Trophoblast cell (in vitro differentiated cells and primary cell): Measurements from ENCODE around the gene DNMT3L.

ENCODE experiments used
- DNase-seq, 2 donors: peaks; one replicate each; pipeline ENCODE4 v3.0.0-alpha.2; 2016
- H2AFZ ChIP-seq: 2 replicates; pipeline ENCODE4 v1.6.1; 2013; ENCODE audit warnings: low read length, moderate library complexity, mild to moderate bottlenecking; ENCODE audit not compliant: insufficient read depth, poor library complexity
- H2AK5ac ChIP-seq: 2 replicates; pipeline ENCODE4 v1.6.1; 2013; ENCODE audit warnings: mild to moderate bottlenecking, low read length
- H2BK120ac ChIP-seq: 2 replicates; pipeline ENCODE4 v1.6.1; 2013; ENCODE audit warnings: low read length, mild to moderate bottlenecking, moderate library complexity; ENCODE audit not compliant: insufficient read depth, poor library complexity
- H2BK12ac ChIP-seq: 2 replicates; pipeline ENCODE4 v1.6.1; 2013; ENCODE audit warnings: mild to moderate bottlenecking, low read length, moderate library complexity
- H2BK5ac ChIP-seq: 2 replicates; pipeline ENCODE4 v1.6.1; 2013; ENCODE audit warnings: low read length, low read depth, moderate library complexity, mild to moderate bottlenecking; ENCODE audit not compliant: poor library complexity
- H3K14ac ChIP-seq: 2 replicates; pipeline ENCODE4 v1.6.1; 2013; ENCODE audit warnings: mild to moderate bottlenecking, low read length
- H3K18ac ChIP-seq: 2 replicates; pipeline ENCODE4 v1.6.1; 2013; ENCODE audit warnings: mild to moderate bottlenecking, low read length
- H3K23ac ChIP-seq: 2 replicates; pipeline ENCODE4 v1.6.1; 2013; ENCODE audit warnings: low read length
- H3K27ac ChIP-seq: 2 replicates; pipeline ENCODE4 v1.5.1; 2013; ENCODE audit warnings: low read depth, mild to moderate bottlenecking, inconsistent platforms, low read length, moderate library complexity
- H3K27me3 ChIP-seq: 2 replicates; pipeline ENCODE4 v1.6.1; 2013; ENCODE audit warnings: inconsistent platforms, mild to moderate bottlenecking, low read length, moderate library complexity; ENCODE audit not compliant: insufficient read depth
- H3K36me3 ChIP-seq, 2 experiments: 1 replicate in 1 of 2; 2 replicates in 1 of 2; pipeline ENCODE4 v1.6.1; 2013; ENCODE audit warnings: low read length in 2 of 2, mild to moderate bottlenecking in 2 of 2, moderate library complexity in 1 of 2; ENCODE audit not compliant: insufficient read depth in 2 of 2, control insufficient read depth in 1 of 2
- H3K4ac ChIP-seq: 2 replicates; pipeline ENCODE4 v1.6.1; 2013; ENCODE audit warnings: low read depth, mild to moderate bottlenecking, low read length, moderate library complexity
- H3K4me1 ChIP-seq, 2 experiments: 1 replicate in 1 of 2; 2 replicates in 1 of 2; pipeline ENCODE4 v1.6.1; 2013; ENCODE audit warnings: low read length in 2 of 2, mild to moderate bottlenecking in 2 of 2, moderate library complexity in 1 of 2; ENCODE audit not compliant: insufficient read depth in 2 of 2, control insufficient read depth in 1 of 2
- H3K4me2 ChIP-seq: 2 replicates; pipeline ENCODE4 v1.6.1; 2013; ENCODE audit warnings: inconsistent platforms, mild to moderate bottlenecking, low read length, moderate library complexity
- H3K4me3 ChIP-seq: 2 replicates; pipeline ENCODE4 v1.5.1; 2013; ENCODE audit warnings: mild to moderate bottlenecking, low read depth, low read length, inconsistent platforms
- H3K79me1 ChIP-seq: one replicate; pipeline ENCODE4 v1.6.1; 2013; ENCODE audit warnings: low read length
- H3K79me2 ChIP-seq: 2 replicates; pipeline ENCODE4 v1.6.1; 2013; ENCODE audit warnings: low read length, mild to moderate bottlenecking; ENCODE audit not compliant: control insufficient read depth, insufficient read depth, poor library complexity
- H3K9ac ChIP-seq: 2 replicates; pipeline ENCODE4 v1.6.1; 2013; ENCODE audit warnings: mild to moderate bottlenecking, low read length
- H3K9me3 ChIP-seq: 2 replicates; pipeline ENCODE4 v1.6.1; 2013; ENCODE audit warnings: low read depth, mild to moderate bottlenecking, control low read depth, inconsistent platforms, low read length; ENCODE audit not compliant: insufficient read depth
- H4K12ac ChIP-seq: 2 replicates; pipeline ENCODE4 v1.6.1; 2013; ENCODE audit warnings: low read depth, mild to moderate bottlenecking, low read length, moderate library complexity
- H4K8ac ChIP-seq: 2 replicates; pipeline ENCODE4 v1.6.1; 2013; ENCODE audit warnings: low read depth, mild to moderate bottlenecking, low read length, moderate library complexity
- H4K91ac ChIP-seq: one replicate; pipeline ENCODE4 v1.6.1; 2013; ENCODE audit warnings: low read depth, mild to moderate bottlenecking, low read length, moderate library complexity
- WGBS: extraction: QIAGEN DNeasy Blood & Tissue Kit; methylation state at CpG from one replicate; pipeline ENCODE4 v1.1.7; 2013; ENCODE audit warnings: missing lambda C conversion rate; ENCODE audit not compliant: insufficient read length, insufficient coverage; ENCODE audit errors: extremely low coverage; 5-methylcytosine and 5-hydroxymethylcytosine counted together

DNMT3L gene

DNA sequence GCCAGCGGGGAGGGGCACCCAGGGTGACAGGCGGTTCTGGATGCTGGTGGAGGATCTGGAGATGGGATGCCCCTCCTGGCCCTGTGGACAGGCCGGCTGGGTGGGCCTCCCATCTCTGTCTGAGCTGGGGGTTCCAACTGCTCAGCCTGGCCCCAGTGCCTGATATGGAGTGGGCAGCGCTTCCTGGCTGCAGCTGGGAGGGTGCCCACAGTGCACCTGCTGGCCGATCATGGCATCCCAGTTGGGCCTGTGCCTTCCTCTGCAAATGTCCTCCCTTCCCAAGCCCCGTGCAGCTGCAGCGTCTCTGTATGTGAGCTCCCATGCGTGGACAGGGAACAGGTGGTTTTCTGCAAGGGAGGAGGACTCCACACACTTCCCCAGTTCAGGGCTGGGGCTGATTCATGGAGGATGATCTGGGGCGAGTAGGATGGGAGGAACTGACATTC lies 40.3 kb upstream of the DNMT3L start:
- Histone ChIP-seq H2BK5ac (no peak overlapping the region), H3K4me2 (no peak overlapping the region), H3K4me3 (no peak overlapping the region), H3K36me3 (peaks cover 3 to 6% of the 10 kb centered on the region in 2 experiments), H4K12ac (no peak overlapping the region), H3K79me2 (peaks cover 12% of the 10 kb centered on the region), H3K27me3 (no peaks in the 10 kb centered on the region), H3K27ac (no peak overlapping the region), H3K23ac (no peak overlapping the region), H3K18ac (no peak overlapping the region), H4K91ac (no peak overlapping the region), H4K8ac (no peak overlapping the region), H3K4me1 (peaks cover 9% of the 10 kb centered on the region in 2 experiments), H3K14ac (no peak overlapping the region), H2AFZ (no peak overlapping the region), H2AK5ac (no peak overlapping the region), H3K79me1 (peaks cover 14% of the 10 kb centered on the region), H3K9ac (no peak overlapping the region), H2BK12ac (no peak overlapping the region), H2BK120ac (no peak overlapping the region), H3K9me3 (no peaks in the 10 kb centered on the region), H3K4ac (no peak overlapping the region)
- no CpG with 5 or more reads among the region's 9 CpGs for WGBS
- no peak for DNase-seq

DNA sequence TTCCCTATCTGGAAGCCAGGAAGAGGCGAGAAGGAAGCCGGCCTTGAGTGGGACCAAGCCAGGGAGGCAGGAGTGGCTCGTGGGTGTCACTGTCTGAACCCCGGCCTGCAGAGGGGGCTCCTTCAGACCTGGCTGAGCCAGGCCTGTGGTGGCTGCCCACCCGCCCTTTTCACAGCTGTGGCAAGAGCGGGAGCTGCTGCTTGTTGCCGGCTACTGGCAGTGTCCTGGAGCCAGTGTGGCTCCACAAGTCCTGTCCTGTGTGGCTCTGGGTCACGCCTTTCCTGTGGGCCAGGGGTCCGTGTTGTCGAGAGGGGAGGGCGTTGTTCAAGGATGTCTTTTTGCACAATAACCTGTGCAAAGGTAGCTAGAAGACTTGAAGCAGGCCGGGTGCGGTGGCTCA lies 39.4 kb upstream of the DNMT3L start:
- WGBS, result no CpG with 5 or more reads among the region's 13 CpGs
- peak overlapping the region; percentile 55 for H3K14ac ChIP-seq
- no peaks in the 10 kb centered on the region for H3K27me3 ChIP-seq
- H3K4me1 ChIP-seq, result peaks cover 9% of the 10 kb centered on the region in 2 experiments
- no peaks in the 10 kb centered on the region for H3K9me3 ChIP-seq
- H3K18ac ChIP-seq, result peak overlapping the region; percentile 80
- no peak overlapping the region for H2AFZ ChIP-seq
- H2BK120ac ChIP-seq, result no peak overlapping the region
- no peak overlapping the region for H3K4me3 ChIP-seq
- no peak for DNase-seq
- peak overlapping the region; percentile 92 for H2AK5ac ChIP-seq
- H4K8ac ChIP-seq, result no peak overlapping the region
- no peak overlapping the region for H3K9ac ChIP-seq
- no peaks in the 10 kb centered on the region for H3K36me3 ChIP-seq
- peaks cover 14% of the 10 kb centered on the region for H3K79me1 ChIP-seq
- H3K23ac ChIP-seq, result no peak overlapping the region
- no peak overlapping the region for H4K91ac ChIP-seq
- no peak overlapping the region for H2BK12ac ChIP-seq
- H3K4me2 ChIP-seq, result peak overlapping the region; percentile 92
- peaks cover 12% of the 10 kb centered on the region for H3K79me2 ChIP-seq
- no peak overlapping the region for H2BK5ac ChIP-seq
- peak overlapping the region; percentile 88 for H3K4ac ChIP-seq
- H4K12ac ChIP-seq, result peak overlapping the region; percentile 20
- H3K27ac ChIP-seq, result no peak overlapping the region

DNA sequence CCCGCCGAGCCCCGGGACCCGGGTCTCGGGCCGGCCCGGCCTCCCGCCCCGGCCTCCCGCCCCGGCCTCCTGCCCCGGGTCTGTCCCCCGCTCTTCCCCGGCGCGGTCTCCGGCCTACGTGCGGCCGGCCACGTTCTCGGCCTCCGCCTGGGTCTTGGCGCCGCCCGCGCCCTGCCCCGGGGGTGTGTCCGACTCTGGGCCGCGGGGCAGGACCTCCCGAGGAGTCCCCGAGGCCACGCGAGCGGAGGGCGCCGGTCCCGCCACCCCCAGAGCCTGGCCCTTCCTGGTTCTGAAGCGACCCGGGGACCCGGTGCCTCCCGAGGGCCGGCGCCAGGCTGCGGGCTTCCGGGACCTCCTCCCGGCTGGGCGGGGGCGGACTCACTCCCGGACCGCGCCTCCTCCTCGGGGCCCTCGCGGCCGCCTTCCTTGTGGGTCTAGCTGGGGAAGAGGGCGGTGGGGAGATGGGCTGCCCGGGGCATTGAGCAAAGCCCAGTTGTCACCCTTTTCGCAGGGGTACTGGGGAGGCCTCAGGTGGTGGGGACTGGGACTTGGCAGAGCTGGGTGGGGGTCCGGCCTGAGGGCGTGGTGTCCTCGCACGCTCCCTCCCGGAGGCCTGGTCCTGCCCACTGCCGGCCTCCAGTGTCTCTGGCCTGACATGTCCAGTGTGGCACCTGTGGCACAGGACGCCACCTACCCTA lies 38.7 kb upstream of the DNMT3L start:
- peak overlapping the region; percentile 79 for H4K12ac ChIP-seq
- whole genome bisulfite sequencing, result no CpG with 5 or more reads among the region's 67 CpGs
- peak overlapping the region; percentile 80 for H3K18ac ChIP-seq
- peaks cover 14% of the 10 kb centered on the region for H3K79me1 ChIP-seq
- H4K91ac ChIP-seq, result peak overlapping the region; percentile 89
- peak overlapping the region; percentile 64 for H3K27ac ChIP-seq
- peak overlapping the region; percentile 88 for H3K4ac ChIP-seq
- no peaks in the 10 kb centered on the region for H3K36me3 ChIP-seq
- H3K27me3 ChIP-seq, result no peaks in the 10 kb centered on the region
- H3K9ac ChIP-seq, result peak overlapping the region; percentile 73
- no peak overlapping the region for H2BK12ac ChIP-seq
- peak overlapping the region; percentile 92 for H2AK5ac ChIP-seq
- peaks cover 12% of the 10 kb centered on the region for H3K79me2 ChIP-seq
- no peaks in the 10 kb centered on the region for H3K9me3 ChIP-seq
- no peak overlapping the region for H3K23ac ChIP-seq
- H3K4me1 ChIP-seq, result peaks cover 9% of the 10 kb centered on the region in 2 experiments
- H2BK5ac ChIP-seq, result peak overlapping the region; percentile 55
- H3K4me3 ChIP-seq, result peak overlapping the region; percentile 87
- peak overlapping the region; percentile 50 for H2BK120ac ChIP-seq
- DNase-seq, result peak; percentile 62 to 77
- H4K8ac ChIP-seq, result peak overlapping the region; percentile 73
- H2AFZ ChIP-seq, result peak overlapping the region; percentile 77
- H3K4me2 ChIP-seq, result peak overlapping the region; percentile 92
- H3K14ac ChIP-seq, result peak overlapping the region; percentile 83

DNA sequence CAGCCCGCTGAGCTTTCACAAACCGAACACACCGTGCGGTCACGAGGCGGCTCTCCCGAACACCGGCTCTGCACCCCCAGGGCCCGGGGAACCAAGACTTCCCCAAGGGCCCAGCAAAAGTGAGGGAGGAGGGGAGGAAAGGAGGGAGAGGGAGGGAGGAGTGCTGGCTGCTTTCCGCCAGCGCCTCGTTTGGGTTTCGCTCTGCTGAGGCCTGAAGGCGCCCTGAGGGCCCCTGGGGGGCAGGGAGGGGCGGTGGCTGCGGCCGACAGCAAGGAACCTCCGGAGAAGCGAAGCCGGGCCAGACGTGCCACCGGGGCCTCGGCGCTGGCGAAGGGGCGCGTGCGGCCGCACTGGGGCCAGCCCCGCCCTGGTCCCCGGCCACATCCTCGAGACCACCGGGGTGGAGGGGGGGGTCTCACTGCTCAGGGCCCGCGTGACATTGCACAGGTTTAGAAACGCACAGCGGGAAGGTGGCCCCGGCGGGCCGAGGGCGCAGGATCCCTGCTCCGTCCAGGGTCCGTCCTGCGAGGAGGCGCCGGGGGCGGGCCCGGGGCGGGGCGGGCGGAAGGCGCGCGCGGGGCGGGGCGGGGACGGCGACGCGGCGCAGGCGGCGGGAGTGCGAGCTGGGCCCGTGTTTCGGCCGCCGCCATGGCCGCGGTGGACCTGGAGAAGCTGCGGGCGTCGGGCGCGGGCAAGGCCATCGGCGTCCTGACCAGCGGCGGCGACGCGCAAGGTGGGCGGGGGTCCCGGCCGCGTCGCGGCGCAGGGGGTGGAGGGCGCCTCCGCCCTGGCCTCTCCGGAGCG lies 38.0 kb upstream of the DNMT3L start, which contains the start of gene PFKL:
Gene PFKL, plus strand, starts transcription at position 596 of the 804 bp plus-strand sequence. Its CDS starts 53 bp downstream, at position 649.
- Histone ChIP-seq H3K36me3 (no peaks in the 10 kb centered on the region), H2AFZ (peak within 1 kb of the TSS; percentile 97), H3K14ac (peak within 1 kb of the TSS; percentile 86), H3K27me3 (no peaks in the 10 kb centered on the region), H2BK12ac (no peak within 1 kb of the TSS), H3K18ac (peak within 1 kb of the TSS; percentile 88), H3K4me2 (peak within 1 kb of the TSS; percentile 92), H3K4me3 (peak within 1 kb of the TSS; percentile 87), H3K4ac (peak within 1 kb of the TSS; percentile 88), H3K79me1 (peaks cover 14% of the 10 kb centered on the region), H3K27ac (peak within 1 kb of the TSS; percentile 64), H4K91ac (peak within 1 kb of the TSS; percentile 89), H3K23ac (no peak within 1 kb of the TSS), H2BK5ac (peak within 1 kb of the TSS; percentile 70), H3K4me1 (peaks cover 9% of the 10 kb centered on the region in 2 experiments), H3K79me2 (peaks cover 12% of the 10 kb centered on the region), H2BK120ac (peak within 1 kb of the TSS; percentile 50), H4K8ac (peak within 1 kb of the TSS; percentile 84), H3K9me3 (no peaks in the 10 kb centered on the region), H2AK5ac (peak within 1 kb of the TSS; percentile 92), H4K12ac (peak within 1 kb of the TSS; percentile 79), H3K9ac (peak within 1 kb of the TSS; percentile 73)
- peak; percentile 41 to 69 for DNase-seq
- WGBS, result no CpG with 5 or more reads among the region's 94 CpGs
